ENCODE measurements around the gene PLA2G4C.
"Not testable (repeated sequence)": the region's sequence is repeated elsewhere in the genome, so short reads cannot be mapped to it uniquely, and the experiment has no call there.

PLA2G4C gene

GRCh38 chr19:48113190-48113917, 2.7 kb upstream of the PLA2G4C start:
- no peak for DNase-seq (ENCODE audit: low read depth in 2 of 2)

- no peak for DNase-seq (ENCODE audit: low read depth in 2 of 2)
Measured at GRCh38 chr19:48111280-48111679, 663 bp upstream of the PLA2G4C start.

DNA sequence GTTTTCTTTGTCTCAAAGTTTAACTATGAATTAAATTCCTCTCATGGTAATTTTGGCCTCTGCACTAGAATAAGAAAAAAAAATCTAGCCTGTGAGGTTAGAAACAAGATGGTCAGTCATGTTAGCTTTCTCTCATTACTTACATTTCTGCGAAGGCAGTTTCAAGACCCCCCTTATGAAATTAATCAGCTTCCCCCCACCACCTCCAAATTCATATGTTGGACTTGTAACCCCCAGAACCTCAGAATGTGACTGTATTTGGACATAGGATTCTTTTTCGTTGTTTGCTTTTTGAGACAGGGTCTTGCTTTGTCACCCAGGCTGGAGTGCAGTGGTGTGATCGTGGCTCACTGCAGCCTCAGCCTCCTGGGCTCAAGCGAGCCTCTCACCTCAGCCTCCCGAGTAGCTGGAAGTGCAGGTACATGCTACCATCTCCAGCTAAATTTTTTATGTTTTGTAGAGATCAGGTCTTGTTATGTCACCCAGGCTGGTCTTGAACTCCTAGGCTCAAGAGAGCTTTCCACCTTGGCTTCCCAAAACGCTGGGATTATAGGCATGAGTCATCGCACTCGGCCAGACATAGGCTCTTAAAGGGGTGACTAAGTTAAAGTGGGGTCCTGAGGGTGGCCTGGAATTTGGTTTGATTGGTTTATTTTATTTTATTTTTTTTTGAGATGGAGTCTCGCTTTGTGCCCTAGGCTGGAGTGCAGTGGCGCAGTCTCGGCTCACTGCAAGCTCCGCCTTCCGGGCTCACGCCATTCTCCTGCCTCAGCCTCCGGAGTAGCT, 1.4 kb downstream of the PLA2G4C start:
- no peak for DNase-seq (ENCODE audit: low read depth in 2 of 2)

- no peak for DNase-seq (ENCODE audit: low read depth in 2 of 2)
Measured at GRCh38 chr19:48103922-48104321, 6.7 kb downstream of the PLA2G4C start.

DNA sequence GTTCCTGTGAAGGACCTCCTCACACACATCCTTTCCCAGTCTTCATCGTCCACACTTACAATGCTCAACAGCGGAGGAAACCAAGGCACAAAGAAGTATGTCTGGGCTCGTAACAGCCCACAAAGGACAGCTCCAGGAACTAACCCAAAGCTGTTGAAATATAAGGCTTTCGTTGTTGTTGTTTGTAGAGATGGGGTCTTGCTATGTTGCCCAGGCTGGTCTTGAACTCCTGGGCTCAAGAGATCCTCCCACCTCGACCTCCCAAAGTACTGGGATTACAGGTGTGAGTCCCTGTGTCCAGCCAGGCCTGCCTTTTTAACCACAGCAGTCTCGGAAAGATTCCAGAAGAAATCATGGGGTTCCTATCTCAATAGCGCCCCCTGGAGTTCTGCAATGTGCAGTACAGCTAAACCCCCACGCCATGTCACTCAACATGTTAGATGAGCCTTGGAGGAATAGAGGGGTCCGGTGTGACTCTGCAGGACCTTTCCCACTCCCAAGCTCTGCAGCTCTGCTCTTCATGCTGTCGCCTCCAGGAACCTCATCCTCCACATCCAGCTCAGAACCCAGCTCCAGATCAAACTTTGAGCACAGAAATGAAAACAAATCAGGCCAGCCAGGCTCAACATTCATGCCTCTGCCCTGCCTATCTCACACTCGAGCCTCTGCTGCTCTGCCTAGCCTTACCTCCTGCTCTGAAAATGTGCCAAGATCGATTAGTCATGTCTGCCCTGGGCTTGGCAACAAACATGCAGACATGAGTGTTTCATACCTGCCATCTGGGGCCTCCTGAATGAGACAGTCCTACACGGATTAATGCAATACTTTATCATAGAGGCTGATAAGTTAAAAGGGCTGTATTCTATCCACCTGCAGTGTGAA, 7.5 kb downstream of the PLA2G4C start:
- DNase-seq (ENCODE audit: low read depth in 2 of 2) = no peak

- DNase-seq (ENCODE audit: low read depth in 2 of 2) = no peak
Measured at GRCh38 chr19:48095612-48096175, 14.9 kb downstream of the PLA2G4C start.

DNA sequence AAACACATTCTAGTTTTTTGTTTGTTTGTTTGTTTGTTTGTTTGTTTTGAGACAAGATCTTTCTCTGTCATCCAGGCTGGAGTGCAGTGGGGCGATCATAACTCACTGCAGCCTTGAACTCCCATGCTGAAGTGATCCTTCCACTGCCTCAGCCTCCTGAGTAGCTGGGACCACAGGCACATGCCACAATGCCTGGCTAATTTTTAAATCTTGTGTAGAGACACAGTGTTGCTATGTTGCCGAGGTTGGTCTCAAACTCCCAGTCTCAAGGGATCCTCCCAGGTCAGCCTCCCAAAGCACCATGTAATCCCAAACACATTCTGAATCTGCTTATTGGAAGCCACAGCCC, 15.8 kb downstream of the PLA2G4C start:
- no peak for DNase-seq (ENCODE audit: low read depth in 2 of 2)

GRCh38 chr19:48094129-48094854, 16.3 kb downstream of the PLA2G4C start:
- DNase-seq (ENCODE audit: low read depth in 2 of 2) = no peak

GRCh38 chr19:48091111-48091718, 19.4 kb downstream of the PLA2G4C start:
- DNase-seq (ENCODE audit: low read depth in 2 of 2) = not testable (repeated sequence)

GRCh38 chr19:48090281-48090802, 20.3 kb downstream of the PLA2G4C start:
- no peak for DNase-seq (ENCODE audit: low read depth in 2 of 2)

DNA sequence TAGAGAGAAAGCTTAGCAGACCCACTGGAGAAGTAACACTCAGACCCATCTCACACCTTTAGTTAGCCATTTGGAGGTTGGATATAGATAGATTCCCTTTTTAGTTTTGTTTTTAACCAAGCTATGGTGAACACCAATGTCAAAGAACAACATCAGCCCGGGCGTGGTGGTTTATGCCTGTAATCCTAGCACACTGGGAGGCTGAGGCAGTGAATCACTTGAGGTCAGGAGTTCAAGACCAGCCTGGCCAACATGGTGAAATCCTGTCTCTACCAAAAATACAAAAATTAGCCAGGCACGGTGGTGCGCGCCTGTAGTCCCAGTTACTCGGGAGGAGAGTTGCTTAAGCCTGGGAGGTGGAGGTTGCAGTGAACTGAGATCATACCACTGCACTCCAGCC, 21.6 kb downstream of the PLA2G4C start:
- not testable (repeated sequence) for DNase-seq (ENCODE audit: low read depth in 2 of 2)

- DNase-seq (ENCODE audit: low read depth in 2 of 2) = no peak
Measured at GRCh38 chr19:48085904-48086864, 24.4 kb downstream of the PLA2G4C start.

DNA sequence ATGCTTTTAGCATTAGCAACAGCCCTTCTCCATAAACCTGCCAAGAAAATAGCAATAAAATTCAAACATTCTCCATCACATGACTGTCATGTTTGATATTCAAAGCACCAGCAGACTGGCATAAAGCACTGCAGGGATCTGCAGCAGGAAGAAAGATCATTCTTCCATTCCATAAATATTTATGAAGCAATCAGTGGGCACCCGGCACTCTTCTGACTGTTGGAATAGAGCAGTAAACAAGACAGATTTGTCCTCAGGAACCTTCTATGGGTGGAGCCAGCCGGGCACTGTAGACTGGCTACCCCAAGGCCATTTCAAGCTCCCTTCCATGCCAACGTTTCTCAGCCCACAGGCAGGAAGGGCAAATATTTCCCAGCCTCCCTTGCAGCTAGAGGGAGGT, 25.5 kb downstream of the PLA2G4C start:
- no peak for DNase-seq (ENCODE audit: low read depth in 2 of 2)

DNA sequence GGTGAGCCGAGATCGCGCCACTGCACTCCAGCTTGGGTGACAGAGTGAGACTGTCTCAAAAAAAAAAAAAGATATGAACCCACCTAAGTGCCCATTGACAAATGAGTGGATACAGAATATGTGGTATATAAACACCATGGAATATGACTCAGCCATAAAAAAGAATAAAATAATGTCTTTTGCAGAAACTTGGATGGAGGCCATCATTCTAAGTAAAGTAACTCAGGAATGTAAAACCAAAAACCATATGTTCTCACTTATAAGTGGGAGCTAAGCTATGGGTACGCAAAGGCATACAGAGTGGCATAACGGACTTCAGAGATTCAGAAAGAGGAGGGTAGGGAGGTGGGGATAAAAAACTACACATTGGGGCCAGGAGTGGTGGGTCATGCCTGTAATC, 29.5 kb downstream of the PLA2G4C start:
- no peak for DNase-seq (ENCODE audit: low read depth in 2 of 2)

DNA sequence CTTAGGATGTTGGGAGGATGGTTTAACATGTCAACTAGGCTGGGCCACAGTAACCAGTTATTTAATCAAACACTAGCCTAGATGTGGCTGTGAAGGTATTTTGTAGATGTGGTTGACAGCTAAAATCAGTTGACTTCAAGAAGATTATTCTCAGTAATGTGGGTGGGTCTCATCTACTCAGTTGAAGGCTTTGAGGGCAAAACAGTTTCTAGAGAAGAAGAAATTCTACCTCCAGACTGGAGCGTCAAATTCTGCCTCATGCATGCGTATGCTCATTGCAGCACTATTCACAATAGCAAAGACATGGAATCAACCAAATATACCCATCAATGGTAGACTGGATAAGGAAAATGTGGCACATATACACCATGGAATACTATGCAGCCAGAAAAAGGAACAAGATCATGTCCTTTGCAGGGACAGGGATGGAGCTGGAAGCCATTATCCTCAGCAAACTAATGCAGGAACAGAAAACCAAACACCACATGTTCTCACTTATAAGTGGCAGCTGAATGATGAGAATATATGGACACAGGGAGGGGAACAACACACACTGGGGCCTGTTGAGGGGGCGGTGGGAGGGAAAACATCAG, 40.3 kb downstream of the PLA2G4C start:
- not testable (repeated sequence) for DNase-seq (ENCODE audit: low read depth in 2 of 2)

GRCh38 chr19:48069435-48069834, 41.2 kb downstream of the PLA2G4C start:
- no peak for DNase-seq (ENCODE audit: low read depth in 2 of 2)

DNA sequence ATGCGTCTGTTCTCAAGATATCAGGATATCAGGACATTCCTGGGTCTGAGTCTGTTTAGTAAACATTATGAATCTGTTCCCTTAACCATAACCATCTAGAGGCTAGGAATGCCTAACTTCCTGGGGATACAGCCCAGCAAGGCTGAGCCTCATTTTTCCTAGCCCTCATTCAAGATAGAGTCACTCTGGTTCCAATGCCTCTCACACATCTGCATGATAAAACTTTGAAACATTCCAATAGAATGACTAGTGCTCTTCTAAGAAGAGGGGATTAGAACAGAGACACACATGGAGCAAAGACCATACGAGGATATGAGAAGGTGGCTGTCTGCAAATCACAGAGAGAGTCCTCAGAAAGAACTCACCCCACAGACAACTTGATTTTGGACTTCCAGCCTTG, 46.1 kb downstream of the PLA2G4C start:
- no peak for DNase-seq (ENCODE audit: low read depth in 2 of 2)

- DNase-seq (ENCODE audit: low read depth in 2 of 2) = no peak
Measured at GRCh38 chr19:48061401-48062344, 48.9 kb downstream of the PLA2G4C start.

Data from stimulated activated CD4-positive, alpha-beta T cell treated with anti-CD3 and anti-CD28 coated beads, Interleukin-12 subunit alpha, Interleukin-12 subunit beta, amount 100 ng/mL, for 24 hours (primary cell).